Fibroblast of lung (primary cell): Measurements from ENCODE around the gene SP6. TPM values are rescaled to one million over a fixed set of nuclear protein-coding genes. Genes with fewer than 3 reads are reported as not detected.

Source experiments
- DNase-seq, 2 donors: peaks; one replicate each; pipeline versions ENCODE4 v3.0.0 to v3.0.0-alpha.2; 2010; ENCODE audit warnings: low read depth in 2 of 2
- H2AFZ ChIP-seq: 2 replicates; pipeline ENCODE4 v1.5.1; 2012; ENCODE audit warnings: low read length, control low read depth, inconsistent platforms
- H3K27ac ChIP-seq: 2 replicates; pipeline ENCODE4 v1.5.1; 2011; ENCODE audit warnings: low read length, control low read depth; ENCODE audit not compliant: insufficient read depth
- H3K27me3 ChIP-seq: 2 replicates; pipeline ENCODE4 v1.5.1; 2011; ENCODE audit warnings: mild to moderate bottlenecking, low read length; ENCODE audit not compliant: control insufficient read depth, insufficient read depth
- H3K36me3 ChIP-seq: 2 replicates; pipeline ENCODE4 v1.5.1; 2011; ENCODE audit warnings: low read length; ENCODE audit not compliant: control insufficient read depth, insufficient read depth
- H3K4me1 ChIP-seq: 2 replicates; pipeline ENCODE4 v1.5.1; 2011; ENCODE audit warnings: low read length; ENCODE audit not compliant: control insufficient read depth, insufficient read depth; ENCODE audit errors: extremely low read depth
- H3K4me2 ChIP-seq: 2 replicates; pipeline ENCODE4 v1.5.1; 2011; ENCODE audit warnings: low read length, control low read depth; ENCODE audit not compliant: insufficient read depth; ENCODE audit errors: extremely low read depth
- H3K4me3 ChIP-seq, 4 experiments: fragments of 200-600 bp in 1 of 4; sonication (generic) in 1 of 4; replicated peaks in 1 of 4; 2 replicates each; pipeline ENCODE4 v1.5.1; 2011 to 2016; ENCODE audit warnings: low read length in 4 of 4, low read depth in 3 of 4, mild to moderate bottlenecking in 3 of 4, control low read depth in 2 of 4, inconsistent platforms in 1 of 4, mixed read lengths in 1 of 4; ENCODE audit not compliant: insufficient read depth in 1 of 4; ENCODE audit errors: control extremely low read depth in 1 of 4
- H3K79me2 ChIP-seq: 2 replicates; pipeline ENCODE4 v1.5.1; 2012; ENCODE audit warnings: mild to moderate bottlenecking, low read length, inconsistent platforms; ENCODE audit not compliant: control insufficient read depth, insufficient read depth
- H3K9ac ChIP-seq: 2 replicates; pipeline ENCODE4 v1.5.1; 2011; ENCODE audit warnings: mild to moderate bottlenecking, low read length, control low read depth; ENCODE audit not compliant: insufficient read depth
- H3K9me3 ChIP-seq: 2 replicates; pipeline ENCODE4 v1.5.1; 2012; ENCODE audit warnings: low read depth, low read length; ENCODE audit not compliant: control insufficient read depth, insufficient read depth
- H4K20me1 ChIP-seq: 2 replicates; pipeline ENCODE4 v1.5.1; 2011; ENCODE audit warnings: low read length; ENCODE audit not compliant: control insufficient read depth, insufficient read depth; ENCODE audit errors: extremely low read depth
- EZH2 ChIP-seq: IDR thresholded peaks from 2 replicates; pipeline ENCODE4 v1.5.1; 2012; ENCODE audit warnings: low read length, control low read depth, mild to moderate bottlenecking; ENCODE audit errors: missing control alignments
- polyA plus RNA-seq, 2 donors: library from polyadenylated mRNA; depleted of rRNA in 1 of 2; stranded (reverse) in 1 of 2; unstranded in 1 of 2; fragments of >200 nt; gene quantifications; 2 replicates each; pipeline ENCODE4 v1.2.1, GENCODE V29; 2011 to 2012; ENCODE audit warnings: missing spikeins in 1 of 2
- total RNA-seq: library from RNA; depleted of rRNA; stranded (reverse); fragments of >200 nt; gene quantifications from 2 replicates; pipeline ENCODE4 v1.2.1, GENCODE V29; 2014
- TF ChIP-seq, protein P1 (sequence below), 2 donors: IDR thresholded peaks in 1 of 2; conservative IDR thresholded peaks in 1 of 2; 1 replicate in 1 of 2; 2 replicates in 1 of 2; pipeline ENCODE4 v1.5.1; 2011 to 2012; ENCODE audit warnings: low read length in 2 of 2, control low read depth in 1 of 2, inconsistent platforms in 1 of 2, low read depth in 1 of 2, mild to moderate bottlenecking in 1 of 2

SP6 gene
- total and polyA plus RNA-seq, 2 donors (not counting 1 experiment from before 2014, with no cell fraction given) = under 0.01 to 0.07 TPM

- H3K4me3 ChIP-seq = no peak overlapping the region
- H3K27ac ChIP-seq = no peak overlapping the region
Observed at GRCh38 chr17:47807421-47807820, 43.5 kb downstream of the SP6 start.

DNA sequence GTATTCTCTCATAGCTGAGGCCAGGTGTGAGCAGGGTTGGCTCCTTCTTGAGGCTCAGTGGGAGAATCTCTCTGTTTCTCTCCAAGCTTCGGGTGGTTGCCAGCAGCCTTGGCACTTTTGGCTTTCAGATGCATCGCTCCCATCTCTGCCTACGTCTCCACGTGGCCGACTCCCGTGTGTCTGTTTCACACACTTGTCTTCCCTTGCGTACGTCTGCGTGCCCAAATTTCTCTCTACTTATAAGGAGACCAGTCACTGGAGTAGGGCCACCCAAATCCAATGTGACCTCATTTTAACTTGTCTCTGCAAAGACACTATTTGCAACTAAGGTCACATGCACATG is 44.1 kb downstream of the SP6 start:
- H3K9me3 ChIP-seq = no peaks in the 10 kb centered on the region
- no peak overlapping the region for H3K9ac ChIP-seq
- H3K27ac ChIP-seq = no peak overlapping the region
- no peak overlapping the region for H3K4me2 ChIP-seq
- no peak for TF ChIP-seq EZH2
- TF ChIP-seq, protein P1, sequence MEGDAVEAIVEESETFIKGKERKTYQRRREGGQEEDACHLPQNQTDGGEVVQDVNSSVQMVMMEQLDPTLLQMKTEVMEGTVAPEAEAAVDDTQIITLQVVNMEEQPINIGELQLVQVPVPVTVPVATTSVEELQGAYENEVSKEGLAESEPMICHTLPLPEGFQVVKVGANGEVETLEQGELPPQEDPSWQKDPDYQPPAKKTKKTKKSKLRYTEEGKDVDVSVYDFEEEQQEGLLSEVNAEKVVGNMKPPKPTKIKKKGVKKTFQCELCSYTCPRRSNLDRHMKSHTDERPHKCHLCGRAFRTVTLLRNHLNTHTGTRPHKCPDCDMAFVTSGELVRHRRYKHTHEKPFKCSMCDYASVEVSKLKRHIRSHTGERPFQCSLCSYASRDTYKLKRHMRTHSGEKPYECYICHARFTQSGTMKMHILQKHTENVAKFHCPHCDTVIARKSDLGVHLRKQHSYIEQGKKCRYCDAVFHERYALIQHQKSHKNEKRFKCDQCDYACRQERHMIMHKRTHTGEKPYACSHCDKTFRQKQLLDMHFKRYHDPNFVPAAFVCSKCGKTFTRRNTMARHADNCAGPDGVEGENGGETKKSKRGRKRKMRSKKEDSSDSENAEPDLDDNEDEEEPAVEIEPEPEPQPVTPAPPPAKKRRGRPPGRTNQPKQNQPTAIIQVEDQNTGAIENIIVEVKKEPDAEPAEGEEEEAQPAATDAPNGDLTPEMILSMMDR (conservative IDR thresholded peaks at IDR 0.05 in 1 of 2, IDR thresholded peaks at IDR 0.05 in 1 of 2; ENCODE audit: low read depth in 1 of 2, low read length in 2 of 2) = no peak
- H3K36me3 ChIP-seq = peaks cover 5% of the 10 kb centered on the region
- no peak overlapping the region for H3K4me3 ChIP-seq
- H3K79me2 ChIP-seq = no peaks in the 10 kb centered on the region
- peaks cover 20% of the 10 kb centered on the region for H3K27me3 ChIP-seq
- H3K4me1 ChIP-seq = peaks cover 4% of the 10 kb centered on the region
- no peaks in the 10 kb centered on the region for H4K20me1 ChIP-seq
- H2AFZ ChIP-seq = no peak overlapping the region
- no peak for DNase-seq

More at GRCh38 chr17:47807421-47807820, 43.5 kb downstream of the SP6 start:
- no peaks in the 10 kb centered on the region for H3K9me3 ChIP-seq
- H2AFZ ChIP-seq = no peak overlapping the region
- H3K9ac ChIP-seq = no peak overlapping the region
- H3K36me3 ChIP-seq = peaks cover 5% of the 10 kb centered on the region
- no peak overlapping the region for H3K4me2 ChIP-seq
- peaks cover 4% of the 10 kb centered on the region for H3K4me1 ChIP-seq
- no peak for TF ChIP-seq EZH2
- TF ChIP-seq, protein P1 (conservative IDR thresholded peaks at IDR 0.05 in 1 of 2, IDR thresholded peaks at IDR 0.05 in 1 of 2; ENCODE audit: low read depth in 1 of 2, low read length in 2 of 2) = no peak
- DNase-seq = no peak
- no peaks in the 10 kb centered on the region for H4K20me1 ChIP-seq
- H3K27me3 ChIP-seq = peaks cover 20% of the 10 kb centered on the region
- H3K79me2 ChIP-seq = no peaks in the 10 kb centered on the region

- no peak for DNase-seq
- H3K4me2 ChIP-seq = no peak overlapping the region
- H3K79me2 ChIP-seq = no peaks in the 10 kb centered on the region
Observed at GRCh38 chr17:47806026-47806912, 44.7 kb downstream of the SP6 start.

More at GRCh38 chr17:47806026-47806912, 44.7 kb downstream of the SP6 start:
- H3K4me1 ChIP-seq = peaks cover 4% of the 10 kb centered on the region
- no peaks in the 10 kb centered on the region for H4K20me1 ChIP-seq
- H3K36me3 ChIP-seq = peaks cover 5% of the 10 kb centered on the region
- no peak overlapping the region for H3K9ac ChIP-seq
- H3K27me3 ChIP-seq = peaks cover 24% of the 10 kb centered on the region
- no peak overlapping the region for H2AFZ ChIP-seq
- H3K4me3 ChIP-seq = no peak overlapping the region
- H3K27ac ChIP-seq = no peak overlapping the region
- H3K9me3 ChIP-seq = no peaks in the 10 kb centered on the region
- TF ChIP-seq, protein P1 (conservative IDR thresholded peaks at IDR 0.05 in 1 of 2, IDR thresholded peaks at IDR 0.05 in 1 of 2; ENCODE audit: low read depth in 1 of 2, low read length in 2 of 2) = no peak
- no peak for TF ChIP-seq EZH2
